Endothelial cell of umbilical vein (primary cell): ENCODE measurements around the gene COL17A1. TPM values are rescaled to one million over a fixed set of nuclear protein-coding genes. Genes with fewer than 3 reads are reported as not detected.
A peak's percentile ranks its signal among the peaks of the same experiment; 100 is the strongest.

Source experiments
- BruUV-seq: library from RNA; stranded (reverse); fragments of 400-500 nt; replicated peaks from 2 replicates; lab custom pipeline; 2021; lab: Mats Ljungman, UMichigan
- CTCF ChIA-PET: fragments of 300-600, 350-600 bp; sonication (Branson Sonifier 250); formaldehyde crosslinking; loops from one replicate; lab custom pipeline; 2021; ENCODE audit warnings: antibody characterized with exemption, inconsistent platforms; lab: Charles Lee
- POLR2A ChIA-PET: fragments of 300-600, 350-600 bp; sonication (Branson Sonifier 250); formaldehyde crosslinking; loops from one replicate; lab custom pipeline; 2021; ENCODE audit warnings: antibody characterized with exemption, inconsistent platforms; lab: Charles Lee
- DNase-seq: peaks from one replicate; pipeline ENCODE4 v3.0.0-alpha.2; 2011; ENCODE audit warnings: low read depth, low spot score
- FAIRE-seq: peaks from 2 replicates; lab custom pipeline; 2011; peaks lifted over from hg19 to GRCh38; lab: Jason Lieb, UNC
- H2AFZ ChIP-seq: 2 replicates; pipeline ENCODE4 v1.6.0; 2012; ENCODE audit warnings: low read depth, low read length, control low read depth, inconsistent platforms
- H3K27ac ChIP-seq: 2 replicates; pipeline ENCODE4 v1.5.1; 2011; ENCODE audit warnings: low read depth, mild to moderate bottlenecking, control low read depth, low read length, moderate library complexity; ENCODE audit not compliant: insufficient read depth
- H3K27me3 ChIP-seq, 2 experiments: 2 replicates each; pipeline versions ENCODE4 v1.6.0 to v1.6.1; 2011; ENCODE audit warnings: low read length in 2 of 2, mixed read lengths in 1 of 2; ENCODE audit not compliant: control insufficient read depth in 2 of 2, insufficient read depth in 2 of 2
- H3K36me3 ChIP-seq, 2 experiments: 2 replicates in 1 of 2; 3 replicates in 1 of 2; pipeline ENCODE4 v1.5.1; 2011; ENCODE audit warnings: low read length in 2 of 2, mild to moderate bottlenecking in 1 of 2, moderate library complexity in 1 of 2; ENCODE audit not compliant: control insufficient read depth in 2 of 2, insufficient read depth in 2 of 2; ENCODE audit errors: extremely low read depth in 1 of 2
- H3K4me1 ChIP-seq: 3 replicates; pipeline ENCODE4 v1.5.1; 2011; ENCODE audit warnings: mild to moderate bottlenecking, low read length; ENCODE audit not compliant: control insufficient read depth, insufficient read depth; ENCODE audit errors: extremely low read depth
- H3K4me2 ChIP-seq: 2 replicates; pipeline ENCODE4 v1.6.1; 2011; ENCODE audit warnings: low read length, control low read depth, mixed read lengths; ENCODE audit not compliant: insufficient read depth
- H3K4me3 ChIP-seq, 3 experiments: fragments of 200-600 bp in 1 of 3; sonication (generic), shearing (Covaris generic) in 1 of 3; replicated peaks in 1 of 3; 2 replicates each; pipeline ENCODE4 v1.5.1; 2011 to 2016; ENCODE audit warnings: control low read depth in 3 of 3, low read length in 3 of 3, mild to moderate bottlenecking in 2 of 3, inconsistent platforms in 1 of 3, low read depth in 1 of 3, moderate library complexity in 1 of 3; ENCODE audit not compliant: insufficient read depth in 1 of 3
- H3K79me2 ChIP-seq: 2 replicates; pipeline ENCODE4 v1.6.0; 2012; ENCODE audit warnings: low read length, inconsistent platforms; ENCODE audit not compliant: control insufficient read depth, insufficient read depth
- H3K9ac ChIP-seq: replicated peaks from 2 replicates; pipeline ENCODE3; 2011; ENCODE audit warnings: low read length, control low read depth; ENCODE audit not compliant: insufficient read depth; ENCODE audit errors: extremely low read depth
- H3K9me1 ChIP-seq: replicated peaks from 3 replicates; pipeline ENCODE4 v1.6.0; 2011; ENCODE audit warnings: mild to moderate bottlenecking, low read length; ENCODE audit not compliant: control insufficient read depth, insufficient read depth; ENCODE audit errors: extremely low read depth
- H3K9me3 ChIP-seq: replicated peaks from 2 replicates; pipeline ENCODE4 v1.5.1; 2012; ENCODE audit warnings: low read length, inconsistent platforms; ENCODE audit not compliant: control insufficient read depth, insufficient read depth
- H4K20me1 ChIP-seq: replicated peaks from 2 replicates; pipeline ENCODE3; 2011; ENCODE audit warnings: mild to moderate bottlenecking, low read length; ENCODE audit not compliant: control insufficient read depth, insufficient read depth; ENCODE audit errors: extremely low read depth
- CTCF ChIP-seq, 2 donors: IDR thresholded peaks; 1 replicate in 1 of 2; 2 replicates in 1 of 2; pipeline ENCODE4 v1.5.1; 2011; ENCODE audit warnings: low read length in 2 of 2, mild to moderate bottlenecking in 2 of 2, moderate library complexity in 2 of 2, control low read depth in 1 of 2, inconsistent platforms in 1 of 2, low read depth in 1 of 2; ENCODE audit not compliant: insufficient read depth in 1 of 2; ENCODE audit errors: extremely low read depth in 1 of 2
- EZH2 ChIP-seq: IDR thresholded peaks from 2 replicates; pipeline ENCODE4 v1.6.1; 2012; ENCODE audit warnings: borderline replicate concordance, low read depth, mild to moderate bottlenecking, moderate library complexity, low read length, inconsistent platforms; ENCODE audit not compliant: severe bottlenecking
- FOS ChIP-seq: IDR thresholded peaks from 2 replicates; pipeline ENCODE4 v1.6.1; 2011; ENCODE audit warnings: mild to moderate bottlenecking, low read length, moderate library complexity, borderline replicate concordance; ENCODE audit not compliant: insufficient read depth
- GATA2 ChIP-seq: IDR thresholded peaks from 2 replicates; pipeline ENCODE4 v1.7.0; 2011; ENCODE audit warnings: low read depth, mild to moderate bottlenecking, moderate library complexity, mixed read lengths, low read length; ENCODE audit not compliant: insufficient read length, insufficient read depth
- JUN ChIP-seq: IDR thresholded peaks from 2 replicates; pipeline ENCODE4 v1.6.1; 2011; ENCODE audit warnings: borderline replicate concordance, low read depth; ENCODE audit not compliant: insufficient read length, insufficient read depth
- MAX ChIP-seq: IDR thresholded peaks from 2 replicates; pipeline ENCODE4 v1.6.1; 2011; ENCODE audit not compliant: insufficient read depth, insufficient read length
- MYC ChIP-seq: IDR thresholded peaks from one replicate; pipeline ENCODE4 v1.6.1; 2011; ENCODE audit warnings: mild to moderate bottlenecking, low read depth, low read length
- POLR2A ChIP-seq: IDR thresholded peaks from 2 replicates; pipeline ENCODE4 v1.6.1; 2012; ENCODE audit warnings: low read depth, mild to moderate bottlenecking, control low read depth, low read length
- POLR2AphosphoS5 ChIP-seq: IDR thresholded peaks from 2 replicates; pipeline ENCODE4 v1.6.1; 2012; ENCODE audit warnings: low read depth, mild to moderate bottlenecking, control low read depth, low read length, moderate library complexity; ENCODE audit not compliant: insufficient read depth
- dilution Hi-C: fragments of 300-500 bp; cut with MboI; formaldehyde crosslinking; loops from one replicate; pipeline ENCODE4 v1.15.0; 2019; ENCODE audit warnings: low sequenced_read_pairs; ENCODE audit not compliant: extremely low pct_ligation_motif_present
- intact Hi-C: fragments of 100-400 bp; cut with micrococcal nuclease; formaldehyde crosslinking; loops from one replicate; pipeline ENCODE4 v1.10.0; 2022
- polyA plus RNA-seq, 4 experiments: library from polyadenylated mRNA; depleted of rRNA in 3 of 4; stranded (reverse) in 3 of 4; unstranded in 1 of 4; fragments of >200 nt; gene quantifications; 2 replicates each; pipeline versions ENCODE4 v1.2.1 to v1.2.3, GENCODE V29; 2011 to 2012; ENCODE audit warnings: missing spikeins in 1 of 4
- total RNA-seq: library from RNA; stranded (reverse); gene quantifications from 2 replicates; pipeline ENCODE4 v1.2.3, GENCODE V29; 2021

The COL17A1 gene
- total and polyA plus RNA-seq, 2 donors (not counting 3 experiments of a cell fraction or from before 2014, with no cell fraction given) = 0.57 to 1.3 TPM

- no peak overlapping the region for H3K4me3 ChIP-seq
- POLR2A ChIA-PET = no interaction called here
Observed at GRCh38 chr10:104089621-104090020, 3.9 kb upstream of the COL17A1 start.

More at GRCh38 chr10:104089621-104090020, 3.9 kb upstream of the COL17A1 start:
- dilution Hi-C loops = no loop called here
- intact Hi-C loops = no loop called here
- H3K9me1 ChIP-seq = no peaks in the 10 kb centered on the region
- TF ChIP-seq POLR2AphosphoS5 (no peak), EZH2 (no peak), GATA2 (no peak), MAX (no peak), CTCF (IDR thresholded peaks at IDR 0.05; ENCODE audit: extremely low read depth in 1 of 2, insufficient read depth in 1 of 2, low read depth in 1 of 2, low read length in 2 of 2) (no peak), JUN (no peak), MYC (no peak), FOS (no peak), POLR2A (no peak)
- H3K27me3 ChIP-seq = no peaks in the 10 kb centered on the region
- no peaks in the 10 kb centered on the region for H4K20me1 ChIP-seq
- H3K27ac ChIP-seq = no peak overlapping the region
- no peak overlapping the region for H3K9ac ChIP-seq
- H2AFZ ChIP-seq = no peak overlapping the region
- no peaks in the 10 kb centered on the region for H3K36me3 ChIP-seq
- FAIRE-seq (peak; percentile 52), DNase-seq (no peak)
- BruUV-seq = no TSS peak
- no peaks in the 10 kb centered on the region for H3K79me2 ChIP-seq
- H3K9me3 ChIP-seq = peaks cover 6% of the 10 kb centered on the region
- no peaks in the 10 kb centered on the region for H3K4me1 ChIP-seq
- CTCF ChIA-PET = interaction anchor here (0.6 to 2.7 kb wide), 3 partner anchors 9 to 31 kb away, joined by 3 to 7 read pairs (median 3); partner anchors contain the start of gene SFR1
- no peak overlapping the region for H3K4me2 ChIP-seq
